ES-I3 (cell line): ENCODE data around the gene HPSE2.
A peak's percentile ranks its signal among the peaks of the same experiment; 100 is the strongest.

Source experiments
- H3K36me3 ChIP-seq: 2 replicates; pipeline ENCODE4 v1.6.1; 2013; ENCODE audit warnings: mild to moderate bottlenecking, low read length, control low read depth, moderate library complexity; ENCODE audit not compliant: insufficient read depth
- H3K4me1 ChIP-seq: 2 replicates; pipeline ENCODE4 v1.6.1; 2013; ENCODE audit warnings: mild to moderate bottlenecking, control low read depth, low read length; ENCODE audit not compliant: insufficient read depth
- H3K9ac ChIP-seq: 2 replicates; pipeline ENCODE4 v1.6.1; 2013; ENCODE audit warnings: low read depth, mild to moderate bottlenecking, low read length, moderate library complexity
- H3K9me3 ChIP-seq: 2 replicates; pipeline ENCODE4 v1.6.1; 2013; ENCODE audit warnings: mild to moderate bottlenecking, low read length, moderate library complexity; ENCODE audit not compliant: control insufficient read depth, insufficient read depth

Gene HPSE2

GRCh38 chr10:98666276-98666675 is 569.4 kb downstream of the HPSE2 start:
- no peaks in the 10 kb centered on the region for H3K36me3 ChIP-seq
- no peak overlapping the region for H3K9ac ChIP-seq
- no peaks in the 10 kb centered on the region for H3K4me1 ChIP-seq
- peaks cover 10% of the 10 kb centered on the region; the same call in 1 of the 2 replicates for H3K9me3 ChIP-seq

DNA sequence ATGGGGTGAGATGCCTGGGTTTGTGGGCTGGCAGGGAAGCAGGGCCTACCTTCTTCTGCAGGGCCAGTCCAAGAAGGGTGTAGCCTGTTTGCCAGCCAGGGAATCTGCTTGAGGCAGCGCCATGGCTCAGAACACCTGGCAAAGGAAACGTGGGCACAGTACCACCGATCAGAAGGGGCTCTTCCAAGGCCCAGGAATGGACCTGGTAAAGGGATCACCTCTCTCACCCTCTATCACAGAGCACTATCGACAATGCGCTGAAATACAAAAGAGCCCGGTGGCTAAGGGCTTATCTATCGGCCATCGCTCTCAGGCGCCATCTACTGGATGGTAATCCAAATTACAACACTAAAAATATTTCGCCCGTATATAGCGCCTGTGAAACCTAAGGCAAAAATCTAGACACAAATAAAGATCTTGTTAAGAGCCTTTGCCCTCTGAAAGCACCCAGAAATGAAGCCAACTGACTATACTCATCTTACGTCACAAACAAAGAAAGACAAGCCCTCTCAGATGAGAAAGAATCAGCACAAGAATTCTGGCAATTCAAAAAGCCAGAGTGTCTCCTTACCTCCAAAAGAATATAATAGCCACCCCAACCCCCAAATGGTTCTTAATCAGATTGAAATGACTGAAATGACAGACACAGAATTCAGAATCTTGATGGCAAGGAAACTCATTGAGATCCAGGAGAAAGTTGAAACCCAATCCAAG is 571.2 kb downstream of the HPSE2 start:
- Histone ChIP-seq H3K9me3 (peaks cover 10% of the 10 kb centered on the region; the same call in 1 of the 2 replicates), H3K9ac (no peak overlapping the region), H3K4me1 (no peaks in the 10 kb centered on the region), H3K36me3 (no peaks in the 10 kb centered on the region)

GRCh38 chr10:98659951-98660350 is 575.7 kb downstream of the HPSE2 start:
- Histone ChIP-seq H3K9me3 (peaks cover 4% of the 10 kb centered on the region; the same call in 1 of the 2 replicates), H3K4me1 (no peaks in the 10 kb centered on the region), H3K9ac (no peak overlapping the region), H3K36me3 (no peaks in the 10 kb centered on the region)

- Histone ChIP-seq H3K9me3 (no peaks in the 10 kb centered on the region), H3K9ac (no peak overlapping the region), H3K4me1 (no peaks in the 10 kb centered on the region)
Measured at GRCh38 chr10:98655492-98655891, 580.2 kb downstream of the HPSE2 start.

DNA sequence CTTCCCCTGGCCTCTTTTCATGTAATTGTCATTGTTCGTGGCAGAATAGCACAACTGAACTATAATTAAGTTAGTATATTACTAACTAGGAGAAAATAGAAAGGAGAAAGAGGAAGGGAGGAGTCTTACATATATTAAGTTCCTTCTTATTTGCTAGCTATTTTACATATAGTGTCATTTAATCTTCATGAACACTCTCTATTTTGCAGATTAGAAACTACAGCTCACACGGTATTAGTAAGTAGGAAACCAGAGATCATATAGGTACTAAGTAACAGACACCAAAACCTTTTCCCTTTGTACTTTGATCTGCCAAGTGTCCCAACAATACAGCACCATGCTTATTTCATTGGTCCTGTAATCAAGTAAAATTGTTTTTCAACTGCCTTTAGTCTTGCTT is 586.5 kb downstream of the HPSE2 start:
- no peak overlapping the region for H3K9ac ChIP-seq
- H3K9me3 ChIP-seq: no peaks in the 10 kb centered on the region
- H3K4me1 ChIP-seq: peaks cover 21% of the 10 kb centered on the region
- H3K36me3 ChIP-seq: no peaks in the 10 kb centered on the region

More at GRCh38 chr10:98655492-98655891, 580.2 kb downstream of the HPSE2 start:
- no peaks in the 10 kb centered on the region for H3K36me3 ChIP-seq

DNA sequence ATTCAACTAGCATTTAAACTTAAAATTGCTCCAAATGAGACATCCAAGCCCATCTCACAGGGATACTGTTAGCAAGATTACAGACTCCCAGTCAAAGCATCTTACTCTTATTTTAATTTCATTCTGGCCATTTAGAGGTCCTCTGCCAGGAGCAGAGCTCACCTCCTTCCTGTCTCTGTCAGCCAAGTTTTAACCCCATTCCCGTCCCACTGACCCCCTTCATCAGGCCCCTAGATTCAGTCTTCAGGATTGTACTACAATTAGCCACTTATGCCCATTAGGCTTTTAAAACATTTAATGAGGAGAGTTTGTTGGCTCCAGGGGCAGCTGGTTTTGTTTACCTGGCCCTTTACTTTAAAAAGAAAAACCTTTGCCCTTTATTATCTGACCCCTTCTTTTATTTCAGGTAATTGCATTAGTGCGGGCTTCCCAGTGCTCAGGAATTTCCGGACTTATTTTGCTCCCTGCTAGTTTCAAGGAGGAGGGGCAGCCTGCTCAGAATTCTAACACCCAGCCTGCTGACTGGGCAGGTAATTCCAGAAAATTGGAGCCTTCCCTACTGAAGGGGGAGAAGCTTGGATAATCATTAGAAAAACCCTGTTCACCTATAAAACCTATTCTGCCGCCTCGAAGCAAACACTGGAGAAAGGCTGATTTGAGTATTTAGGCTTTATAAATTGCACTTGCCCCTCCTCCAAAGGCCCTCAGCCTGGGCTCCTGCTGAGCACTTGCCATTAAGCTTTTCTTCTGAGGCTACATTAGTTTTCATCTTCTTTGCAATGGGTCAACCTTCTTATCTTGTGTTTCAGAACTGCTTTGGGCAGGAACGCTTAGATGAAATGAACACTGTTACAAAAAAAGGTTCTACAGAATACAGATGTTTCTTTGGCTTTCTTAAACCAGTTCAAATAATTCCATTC is 588.4 kb downstream of the HPSE2 start:
- Histone ChIP-seq H3K9me3 (no peaks in the 10 kb centered on the region), H3K4me1 (peaks cover 21% of the 10 kb centered on the region), H3K36me3 (no peaks in the 10 kb centered on the region), H3K9ac (peak overlapping the region; percentile 17)

DNA sequence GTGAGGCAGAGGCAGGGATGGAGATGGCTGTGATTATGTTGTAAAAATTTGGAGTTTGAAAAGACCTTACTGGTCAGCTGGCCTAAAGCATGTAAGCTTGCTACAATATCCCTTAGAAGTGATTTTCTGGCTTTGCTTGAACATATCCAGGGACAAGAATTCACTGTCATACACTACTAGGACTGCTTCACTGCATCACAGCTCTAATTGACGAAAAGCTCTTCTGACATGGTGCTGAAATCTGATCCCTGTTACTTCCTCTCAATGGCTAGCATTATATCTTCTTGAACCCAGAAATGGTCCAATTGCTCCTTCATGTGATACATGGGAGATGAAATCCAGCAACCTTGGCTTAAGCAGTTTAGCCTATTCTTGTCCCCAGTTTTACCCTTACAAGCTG is 591.2 kb downstream of the HPSE2 start:
- H3K9me3 ChIP-seq: no peaks in the 10 kb centered on the region
- H3K4me1 ChIP-seq: peaks cover 21% of the 10 kb centered on the region
- no peaks in the 10 kb centered on the region for H3K36me3 ChIP-seq
- H3K9ac ChIP-seq: no peak overlapping the region

GRCh38 chr10:98642281-98642680 is 593.4 kb downstream of the HPSE2 start:
- H3K9ac ChIP-seq: no peak overlapping the region
- H3K9me3 ChIP-seq: no peaks in the 10 kb centered on the region
- H3K4me1 ChIP-seq: peaks cover 9% of the 10 kb centered on the region
- no peaks in the 10 kb centered on the region for H3K36me3 ChIP-seq

DNA sequence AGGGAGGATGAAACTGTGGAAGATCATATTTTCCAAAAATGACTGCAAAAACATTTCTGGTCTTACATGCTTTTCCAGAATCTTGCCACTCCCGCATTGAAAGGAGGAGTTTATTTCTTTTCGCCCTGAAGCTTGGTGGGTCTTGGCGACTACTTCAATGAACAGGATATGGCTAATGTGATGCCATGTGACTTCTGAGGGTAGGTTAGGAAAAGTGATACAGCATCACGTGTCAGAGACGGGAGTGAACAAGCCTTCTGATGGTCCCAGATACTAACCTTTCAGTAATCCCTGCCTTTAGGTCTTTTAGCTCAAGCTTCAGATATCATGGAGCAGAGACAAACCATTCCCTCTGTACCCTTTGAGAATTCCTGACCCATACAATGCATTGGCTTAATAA is 596.7 kb downstream of the HPSE2 start:
- Histone ChIP-seq H3K9ac (no peak overlapping the region), H3K36me3 (no peaks in the 10 kb centered on the region), H3K4me1 (no peaks in the 10 kb centered on the region), H3K9me3 (no peaks in the 10 kb centered on the region)

DNA sequence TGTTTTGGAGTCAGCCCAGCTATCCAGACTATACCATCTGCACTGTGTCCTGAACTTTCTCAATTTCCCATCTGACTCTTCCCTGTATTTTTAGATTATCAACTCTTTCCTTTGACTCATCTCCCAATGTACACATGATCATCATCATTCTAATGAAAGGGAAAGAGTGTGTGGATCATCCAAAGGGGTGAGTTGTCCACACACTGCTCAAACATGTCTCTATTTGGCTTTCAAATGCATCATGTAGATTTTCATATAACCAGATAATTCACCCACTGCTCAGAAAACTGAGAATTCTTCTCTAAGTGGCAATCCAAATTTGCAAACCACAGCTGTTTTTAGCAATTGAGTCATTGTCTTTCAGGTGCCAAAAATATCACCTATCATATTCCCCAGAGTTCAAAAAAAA is 598.7 kb downstream of the HPSE2 start:
- no peaks in the 10 kb centered on the region for H3K4me1 ChIP-seq
- H3K9me3 ChIP-seq: no peaks in the 10 kb centered on the region
- H3K9ac ChIP-seq: no peak overlapping the region
- no peaks in the 10 kb centered on the region for H3K36me3 ChIP-seq

DNA sequence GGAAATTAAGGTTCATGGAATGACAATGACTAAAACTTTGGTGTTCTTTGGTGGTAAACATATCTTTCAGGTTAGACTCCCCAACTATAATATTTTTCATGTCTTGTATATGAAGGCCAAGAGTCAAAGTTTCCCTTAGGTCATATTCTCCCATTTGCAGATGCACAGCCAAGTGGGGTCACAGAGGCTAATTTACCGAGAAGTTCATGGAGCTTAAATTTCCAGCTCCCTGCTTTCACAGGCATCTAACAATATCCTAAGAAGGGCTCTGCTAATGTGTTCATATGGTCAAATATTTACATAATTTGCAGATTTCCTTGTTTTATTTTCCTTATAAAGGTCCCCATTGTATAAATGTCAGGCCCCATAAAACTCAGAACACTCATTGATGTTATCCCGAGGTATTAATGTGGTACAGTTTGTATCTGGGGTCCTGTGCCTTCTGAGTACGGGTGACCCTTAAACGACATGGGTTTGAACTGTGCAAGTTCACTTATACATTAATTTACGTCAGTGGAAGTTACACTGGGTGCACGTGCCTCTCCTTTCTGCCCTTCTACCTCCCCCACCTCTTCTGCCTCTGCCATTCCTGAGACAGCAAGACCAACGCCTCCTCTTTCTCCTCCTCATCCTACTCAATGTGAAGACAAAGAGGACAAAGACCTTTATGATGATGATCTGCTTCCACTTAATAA is 603.0 kb downstream of the HPSE2 start:
- Histone ChIP-seq H3K36me3 (no peaks in the 10 kb centered on the region), H3K9ac (no peak overlapping the region), H3K9me3 (no peaks in the 10 kb centered on the region), H3K4me1 (no peaks in the 10 kb centered on the region)

DNA sequence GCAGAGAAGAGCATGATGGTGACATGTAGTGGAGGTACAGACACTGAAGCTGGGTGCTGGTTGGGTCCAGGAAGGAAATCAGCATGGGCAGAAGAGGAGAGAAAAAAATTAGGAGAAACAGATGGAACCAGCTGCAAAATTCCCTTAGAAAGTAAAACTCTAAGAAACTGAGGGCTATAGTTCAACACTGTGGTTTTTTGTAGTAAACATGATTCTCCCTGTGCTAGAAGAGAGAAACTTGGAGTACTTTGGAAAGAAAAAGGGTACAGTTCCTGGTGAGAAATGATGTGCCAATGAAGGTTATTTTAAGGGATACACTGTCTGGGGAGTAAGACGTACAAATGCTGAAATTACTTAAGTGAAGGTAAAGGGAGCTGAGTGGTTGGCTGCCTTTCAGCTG is 607.4 kb downstream of the HPSE2 start:
- no peaks in the 10 kb centered on the region for H3K36me3 ChIP-seq
- H3K9ac ChIP-seq: no peak overlapping the region
- no peaks in the 10 kb centered on the region; the same call in 1 of the 2 replicates for H3K4me1 ChIP-seq
- no peaks in the 10 kb centered on the region for H3K9me3 ChIP-seq

GRCh38 chr10:98627711-98628110 is 607.9 kb downstream of the HPSE2 start:
- H3K36me3 ChIP-seq: no peaks in the 10 kb centered on the region
- no peak overlapping the region for H3K9ac ChIP-seq
- no peaks in the 10 kb centered on the region; the same call in 1 of the 2 replicates for H3K4me1 ChIP-seq
- no peaks in the 10 kb centered on the region for H3K9me3 ChIP-seq

GRCh38 chr10:98624963-98625362 is 610.7 kb downstream of the HPSE2 start:
- Histone ChIP-seq H3K9ac (no peak overlapping the region), H3K36me3 (no peaks in the 10 kb centered on the region), H3K4me1 (peaks cover 16% of the 10 kb centered on the region; the same call in 1 of the 2 replicates), H3K9me3 (no peaks in the 10 kb centered on the region)
